ENCODE measurements around the gene LSMEM2.
A peak's percentile ranks its signal among the peaks of the same experiment; 100 is the strongest.
"Not testable (repeated sequence)": the region's sequence is repeated elsewhere in the genome, so short reads cannot be mapped to it uniquely, and the experiment has no call there.

Gene LSMEM2

DNA sequence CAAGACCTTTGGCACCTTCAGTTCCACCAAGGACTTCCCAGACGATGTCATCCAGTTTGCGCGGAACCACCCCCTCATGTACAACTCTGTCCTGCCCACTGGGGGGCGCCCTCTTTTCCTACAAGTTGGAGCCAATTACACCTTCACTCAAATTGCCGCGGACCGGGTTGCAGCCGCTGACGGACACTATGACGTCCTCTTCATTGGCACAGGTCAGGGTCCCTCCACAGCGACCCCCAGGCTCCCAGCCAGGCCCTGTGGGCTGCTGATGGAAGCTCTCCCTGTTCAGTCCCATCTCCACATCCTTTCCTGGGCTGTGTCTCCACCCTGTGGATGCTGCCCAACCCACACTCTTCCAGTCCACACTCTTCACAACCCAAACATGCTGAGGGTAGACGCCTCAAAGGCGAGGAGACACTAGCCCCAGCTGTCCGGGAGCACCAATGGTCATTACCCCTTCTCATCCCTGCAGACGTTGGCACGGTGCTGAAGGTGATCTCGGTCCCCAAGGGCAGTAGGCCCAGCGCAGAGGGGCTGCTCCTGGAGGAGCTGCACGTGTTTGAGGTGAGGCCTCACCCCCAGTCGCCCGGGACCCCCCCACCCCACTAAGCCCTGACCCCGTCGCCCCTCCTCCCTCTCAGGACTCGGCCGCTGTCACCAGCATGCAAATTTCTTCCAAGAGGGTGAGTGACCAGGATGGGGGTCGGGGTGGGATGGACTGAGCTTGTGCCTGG, 4.3 kb upstream of the LSMEM2 start:
- DNase-seq (ENCODE audit: low spot score) = no peak
- Histone ChIP-seq H3K4me3 (no peak overlapping the region), H3K27ac (no peak overlapping the region)
- TF ChIP-seq, protein P1, sequence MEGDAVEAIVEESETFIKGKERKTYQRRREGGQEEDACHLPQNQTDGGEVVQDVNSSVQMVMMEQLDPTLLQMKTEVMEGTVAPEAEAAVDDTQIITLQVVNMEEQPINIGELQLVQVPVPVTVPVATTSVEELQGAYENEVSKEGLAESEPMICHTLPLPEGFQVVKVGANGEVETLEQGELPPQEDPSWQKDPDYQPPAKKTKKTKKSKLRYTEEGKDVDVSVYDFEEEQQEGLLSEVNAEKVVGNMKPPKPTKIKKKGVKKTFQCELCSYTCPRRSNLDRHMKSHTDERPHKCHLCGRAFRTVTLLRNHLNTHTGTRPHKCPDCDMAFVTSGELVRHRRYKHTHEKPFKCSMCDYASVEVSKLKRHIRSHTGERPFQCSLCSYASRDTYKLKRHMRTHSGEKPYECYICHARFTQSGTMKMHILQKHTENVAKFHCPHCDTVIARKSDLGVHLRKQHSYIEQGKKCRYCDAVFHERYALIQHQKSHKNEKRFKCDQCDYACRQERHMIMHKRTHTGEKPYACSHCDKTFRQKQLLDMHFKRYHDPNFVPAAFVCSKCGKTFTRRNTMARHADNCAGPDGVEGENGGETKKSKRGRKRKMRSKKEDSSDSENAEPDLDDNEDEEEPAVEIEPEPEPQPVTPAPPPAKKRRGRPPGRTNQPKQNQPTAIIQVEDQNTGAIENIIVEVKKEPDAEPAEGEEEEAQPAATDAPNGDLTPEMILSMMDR (IDR thresholded peaks at IDR 0.05) = peak; percentile 43

GRCh38 chr3:50275141-50275995, 3.5 kb upstream of the LSMEM2 start:
- Histone ChIP-seq H3K4me3 (no peak overlapping the region), H3K27ac (no peak overlapping the region)
- TF ChIP-seq, protein P1 (IDR thresholded peaks at IDR 0.05) = no peak
- no peak for DNase-seq (ENCODE audit: low spot score)

DNA sequence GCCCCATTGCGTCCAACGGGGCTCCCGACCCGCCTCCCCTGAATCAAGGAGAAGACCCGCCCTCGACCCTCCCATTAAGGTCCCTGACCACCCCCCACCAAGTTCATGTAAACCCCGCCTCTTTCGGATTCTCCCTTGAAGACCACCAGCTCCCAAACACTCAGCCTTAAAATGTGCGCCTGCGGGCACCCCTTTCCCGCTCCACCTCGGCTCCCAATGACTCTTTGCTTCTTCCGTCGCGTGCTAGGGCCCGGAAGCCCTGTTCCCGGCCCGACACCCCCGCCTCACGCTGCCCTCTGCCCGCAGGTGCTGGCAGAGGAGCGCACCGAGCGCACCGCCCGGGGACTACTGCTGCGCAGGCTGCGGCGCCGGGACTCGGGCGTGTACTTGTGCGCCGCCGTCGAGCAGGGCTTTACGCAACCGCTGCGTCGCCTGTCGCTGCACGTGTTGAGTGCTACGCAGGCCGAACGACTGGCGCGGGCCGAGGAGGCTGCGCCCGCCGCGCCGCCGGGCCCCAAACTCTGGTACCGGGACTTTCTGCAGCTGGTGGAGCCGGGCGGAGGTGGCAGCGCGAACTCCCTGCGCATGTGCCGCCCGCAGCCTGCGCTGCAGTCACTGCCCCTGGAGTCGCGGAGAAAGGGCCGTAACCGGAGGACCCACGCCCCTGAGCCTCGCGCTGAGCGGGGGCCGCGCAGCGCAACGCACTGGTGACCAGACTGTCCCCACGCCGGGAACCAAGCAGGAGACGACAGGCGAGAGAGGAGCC, 2.7 kb upstream of the LSMEM2 start:
- no peak for DNase-seq (ENCODE audit: low spot score)
- TF ChIP-seq, protein P1 (IDR thresholded peaks at IDR 0.05) = no peak
- no peak overlapping the region for H3K27ac ChIP-seq
- H3K4me3 ChIP-seq = no peak overlapping the region

DNA sequence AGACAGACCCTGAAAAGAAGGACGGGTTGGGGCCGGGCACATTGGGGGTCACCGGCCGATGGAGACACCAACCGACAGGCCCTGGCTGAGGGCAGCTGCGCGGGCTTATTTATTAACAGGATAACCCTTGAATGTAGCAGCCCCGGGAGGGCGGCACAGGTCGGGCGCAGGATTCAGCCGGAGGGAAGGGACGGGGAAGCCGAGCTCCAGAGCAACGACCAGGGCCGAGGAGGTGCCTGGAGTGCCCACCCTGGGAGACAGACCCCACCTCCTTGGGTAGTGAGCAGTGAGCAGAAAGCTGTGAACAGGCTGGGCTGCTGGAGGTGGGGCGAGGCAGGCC, 2.2 kb upstream of the LSMEM2 start:
- DNase-seq (ENCODE audit: low spot score) = no peak
- no peak overlapping the region for H3K4me3 ChIP-seq
- no peak overlapping the region for H3K27ac ChIP-seq
- TF ChIP-seq, protein P1 (IDR thresholded peaks at IDR 0.05) = no peak

- no peak overlapping the region for H3K4me3 ChIP-seq
- peak overlapping the region; percentile 56 to 71 for H3K27ac ChIP-seq
- DNase-seq (ENCODE audit: low spot score) = no peak
- TF ChIP-seq, protein P1 (IDR thresholded peaks at IDR 0.05) = no peak
Measured at GRCh38 chr3:50278123-50278879, 586 bp upstream of the LSMEM2 start.

GRCh38 chr3:50279255-50280016, 549 bp downstream of the LSMEM2 start:
- Histone ChIP-seq H3K27ac (peak overlapping the region; percentile 56 to 71), H3K4me3 (no peak overlapping the region)
- TF ChIP-seq, protein P1 (IDR thresholded peaks at IDR 0.05) = no peak
- DNase-seq (ENCODE audit: low spot score) = no peak

DNA sequence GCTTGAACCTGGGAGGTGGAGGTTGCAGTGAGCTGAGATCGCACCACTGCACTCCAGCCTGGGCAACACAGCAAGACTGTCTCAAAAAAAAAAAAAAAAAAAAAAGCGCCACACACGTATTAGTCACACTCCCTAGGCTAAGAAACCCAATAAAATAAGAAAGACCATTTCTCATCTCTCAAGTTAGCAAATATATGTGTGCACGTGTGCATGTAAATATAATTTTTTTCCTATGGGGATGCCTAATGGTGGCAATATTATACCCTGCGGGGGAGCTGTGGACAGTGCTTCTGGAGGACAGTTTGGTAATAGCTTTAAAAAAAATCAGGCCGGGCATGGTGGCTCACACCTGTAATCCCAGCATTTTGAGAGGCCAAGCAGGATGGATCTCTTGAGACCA, 5.2 kb downstream of the LSMEM2 start:
- H3K4me3 ChIP-seq; H3K27ac ChIP-seq; DNase-seq (ENCODE audit: low spot score): not testable (repeated sequence)

Data from coronary artery (tissue), 2 donors.